Testis (tissue), 2 donors: Measurements from ENCODE around the gene SPACA5.

ENCODE experiments used
- CTCF ChIP-seq, 3 experiments: fragments of 450-650 bp in 2 of 3; fragments of 200-600 bp in 1 of 3; sonication (generic) in 1 of 3; IDR thresholded peaks; one replicate each; pipeline ENCODE4 v1.5.1; 2016 to 2019; ENCODE audit warnings: antibody characterized with exemption in 3 of 3, mild to moderate bottlenecking in 2 of 3, moderate library complexity in 1 of 3
- POLR2A ChIP-seq: fragments of 450-650 bp; IDR thresholded peaks from one replicate; pipeline ENCODE4 v1.6.1; 2017; ENCODE audit warnings: antibody characterized with exemption, mild to moderate bottlenecking, moderate library complexity

GRCh38 chrX:48043056-48043455 lies 36.3 kb downstream of the SPACA5 start:
- TF ChIP-seq CTCF (IDR thresholded peaks at IDR 0.05) (no peak), POLR2A (no peak)
